Mesenchymal stem cell (in vitro differentiated cells and primary cell): ENCODE data around the gene DIO3.

ENCODE experiments used
- DNase-seq: peaks from one replicate; pipeline ENCODE4 v3.0.0-alpha.2; 2013
- H2AFZ ChIP-seq: one replicate; pipeline ENCODE4 v1.6.1; 2013; ENCODE audit warnings: low read depth, mild to moderate bottlenecking, control low read depth, inconsistent platforms, low read length, moderate library complexity
- H2AK5ac ChIP-seq: 2 replicates; pipeline ENCODE4 v1.6.1; 2013; ENCODE audit warnings: low read length, moderate library complexity, mild to moderate bottlenecking, inconsistent platforms; ENCODE audit not compliant: severe bottlenecking
- H2BK120ac ChIP-seq: one replicate; pipeline ENCODE4 v1.6.1; 2013; ENCODE audit warnings: low read depth, mild to moderate bottlenecking, inconsistent platforms, low read length, moderate library complexity
- H2BK12ac ChIP-seq, 2 experiments: one replicate each; pipeline ENCODE4 v1.6.1; 2013; ENCODE audit warnings: inconsistent platforms in 2 of 2, low read length in 2 of 2, mild to moderate bottlenecking in 2 of 2, moderate library complexity in 2 of 2, control low read depth in 1 of 2
- H2BK15ac ChIP-seq: one replicate; pipeline ENCODE4 v1.6.1; 2013; ENCODE audit warnings: mild to moderate bottlenecking, low read depth, inconsistent platforms; ENCODE audit not compliant: poor library complexity, severe bottlenecking
- H2BK5ac ChIP-seq: 2 replicates; pipeline ENCODE4 v1.6.1; 2013; ENCODE audit warnings: low read depth, mild to moderate bottlenecking, low read length, control low read depth, inconsistent platforms; ENCODE audit not compliant: poor library complexity, severe bottlenecking
- H3K14ac ChIP-seq, 2 experiments: one replicate each; pipeline ENCODE4 v1.6.1; 2013; ENCODE audit warnings: inconsistent platforms in 2 of 2, low read length in 2 of 2, control low read depth in 1 of 2, mild to moderate bottlenecking in 1 of 2, moderate library complexity in 1 of 2
- H3K18ac ChIP-seq, 2 experiments: one replicate each; pipeline ENCODE4 v1.6.1; 2013; ENCODE audit warnings: inconsistent platforms in 2 of 2, low read length in 2 of 2, control low read depth in 1 of 2, low read depth in 1 of 2, mild to moderate bottlenecking in 1 of 2
- H3K23ac ChIP-seq, 2 experiments: one replicate each; pipeline ENCODE4 v1.6.1; 2013; ENCODE audit warnings: inconsistent platforms in 2 of 2, low read length in 2 of 2, mild to moderate bottlenecking in 2 of 2, moderate library complexity in 2 of 2, control low read depth in 1 of 2
- H3K27ac ChIP-seq: 2 replicates; pipeline ENCODE4 v1.5.1; 2013; ENCODE audit warnings: mild to moderate bottlenecking, moderate library complexity, low read length, control low read depth, inconsistent platforms; ENCODE audit not compliant: poor library complexity, severe bottlenecking
- H3K27me3 ChIP-seq, 2 experiments: 2 replicates each; pipeline versions ENCODE4 v1.6.1 to v1.7.0; 2013; ENCODE audit warnings: low read length in 2 of 2, mild to moderate bottlenecking in 2 of 2, moderate library complexity in 2 of 2, control low read depth in 1 of 2, inconsistent platforms in 1 of 2; ENCODE audit not compliant: control insufficient read depth in 1 of 2, insufficient read depth in 1 of 2
- H3K36me3 ChIP-seq, 2 experiments: 2 replicates each; pipeline versions ENCODE4 v1.6.1 to v1.7.0; 2013; ENCODE audit warnings: low read length in 2 of 2, control low read depth in 1 of 2, inconsistent platforms in 1 of 2, low read depth in 1 of 2, mild to moderate bottlenecking in 1 of 2; ENCODE audit not compliant: insufficient read depth in 2 of 2, control insufficient read depth in 1 of 2
- H3K4ac ChIP-seq, 2 experiments: one replicate each; pipeline ENCODE4 v1.6.1; 2013; ENCODE audit warnings: inconsistent platforms in 2 of 2, low read length in 2 of 2, mild to moderate bottlenecking in 2 of 2, moderate library complexity in 2 of 2, control low read depth in 1 of 2, low read depth in 1 of 2
- H3K4me1 ChIP-seq: 2 replicates; pipeline ENCODE4 v1.6.1; 2013; ENCODE audit warnings: low read depth, low read length, control low read depth; ENCODE audit not compliant: control insufficient read depth, insufficient read depth
- H3K4me2 ChIP-seq: 2 replicates; pipeline ENCODE4 v1.6.1; 2013; ENCODE audit warnings: low read length, mild to moderate bottlenecking, inconsistent platforms; ENCODE audit not compliant: poor library complexity, severe bottlenecking
- H3K4me3 ChIP-seq, 2 experiments: 2 replicates each; pipeline versions ENCODE4 v1.5.1 to v1.7.0; 2013; ENCODE audit warnings: low read length in 2 of 2, mild to moderate bottlenecking in 2 of 2, control low read depth in 1 of 2, low read depth in 1 of 2; ENCODE audit not compliant: insufficient read depth in 1 of 2
- H3K79me1 ChIP-seq: replicated peaks from 2 replicates; pipeline ENCODE4 v1.6.1; 2013; ENCODE audit warnings: mild to moderate bottlenecking, control low read depth, low read length, inconsistent platforms; ENCODE audit not compliant: poor library complexity, severe bottlenecking
- H3K9ac ChIP-seq: 2 replicates; pipeline ENCODE4 v1.7.0; 2013; ENCODE audit warnings: mild to moderate bottlenecking, low read length, moderate library complexity
- H3K9me3 ChIP-seq: 2 replicates; pipeline ENCODE4 v1.7.0; 2013; ENCODE audit warnings: mild to moderate bottlenecking, low read length; ENCODE audit not compliant: control insufficient read depth
- H4K8ac ChIP-seq: one replicate; pipeline ENCODE4 v1.6.1; 2013; ENCODE audit warnings: inconsistent platforms, mild to moderate bottlenecking, low read length, moderate library complexity
- H4K91ac ChIP-seq: one replicate; pipeline ENCODE4 v1.6.1; 2013; ENCODE audit warnings: mild to moderate bottlenecking, low read length, inconsistent platforms
- WGBS: methylation state at CpG from one replicate; pipeline ENCODE4 v1.1.7; 2013; ENCODE audit warnings: mixed read lengths; 5-methylcytosine and 5-hydroxymethylcytosine counted together

DIO3 gene

DNA sequence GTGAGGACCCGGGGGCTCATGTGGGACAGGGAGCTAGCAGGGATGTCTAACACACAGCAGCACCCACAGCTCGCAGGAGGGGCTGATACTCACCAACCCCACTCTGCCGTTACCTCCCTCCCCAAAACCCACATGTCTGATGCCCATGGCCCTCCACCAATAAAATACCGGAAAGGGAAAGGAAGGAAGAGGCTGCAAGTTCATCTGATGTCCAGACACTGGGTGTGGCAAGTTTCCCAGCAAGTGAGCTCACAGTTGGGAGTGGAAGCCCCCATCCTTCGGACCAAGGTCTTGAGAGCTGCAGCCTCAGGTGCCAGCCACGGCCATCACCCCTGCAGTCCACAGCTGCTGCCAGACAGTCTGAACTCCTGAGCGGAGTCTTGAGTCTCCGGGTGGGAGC is 39.3 kb upstream of the DIO3 start:
- H3K18ac ChIP-seq = no peak overlapping the region
- H2AK5ac ChIP-seq = no peak overlapping the region
- H3K79me1 ChIP-seq = no peaks in the 10 kb centered on the region
- H3K4me3 ChIP-seq = no peak overlapping the region
- 88% methylated on average over 8 of the region's 8 CpGs for WGBS
- H2BK5ac ChIP-seq = no peak overlapping the region
- no peak overlapping the region for H3K14ac ChIP-seq
- no peak overlapping the region for H3K4ac ChIP-seq
- no peaks in the 10 kb centered on the region for H3K9me3 ChIP-seq
- H3K4me1 ChIP-seq = peaks cover 1% of the 10 kb centered on the region
- peaks cover 0 to 36% of the 10 kb centered on the region in 2 experiments for H3K27me3 ChIP-seq
- no peak overlapping the region for H2AFZ ChIP-seq
- H3K27ac ChIP-seq = no peak overlapping the region
- no peak overlapping the region for H2BK12ac ChIP-seq
- DNase-seq = no peak
- H4K8ac ChIP-seq = no peak overlapping the region
- no peak overlapping the region for H4K91ac ChIP-seq
- H2BK120ac ChIP-seq = no peak overlapping the region
- H3K23ac ChIP-seq = no peak overlapping the region
- no peaks in the 10 kb centered on the region for H3K36me3 ChIP-seq
- H2BK15ac ChIP-seq = no peak overlapping the region
- no peak overlapping the region for H3K9ac ChIP-seq
- H3K4me2 ChIP-seq = no peak overlapping the region

DNA sequence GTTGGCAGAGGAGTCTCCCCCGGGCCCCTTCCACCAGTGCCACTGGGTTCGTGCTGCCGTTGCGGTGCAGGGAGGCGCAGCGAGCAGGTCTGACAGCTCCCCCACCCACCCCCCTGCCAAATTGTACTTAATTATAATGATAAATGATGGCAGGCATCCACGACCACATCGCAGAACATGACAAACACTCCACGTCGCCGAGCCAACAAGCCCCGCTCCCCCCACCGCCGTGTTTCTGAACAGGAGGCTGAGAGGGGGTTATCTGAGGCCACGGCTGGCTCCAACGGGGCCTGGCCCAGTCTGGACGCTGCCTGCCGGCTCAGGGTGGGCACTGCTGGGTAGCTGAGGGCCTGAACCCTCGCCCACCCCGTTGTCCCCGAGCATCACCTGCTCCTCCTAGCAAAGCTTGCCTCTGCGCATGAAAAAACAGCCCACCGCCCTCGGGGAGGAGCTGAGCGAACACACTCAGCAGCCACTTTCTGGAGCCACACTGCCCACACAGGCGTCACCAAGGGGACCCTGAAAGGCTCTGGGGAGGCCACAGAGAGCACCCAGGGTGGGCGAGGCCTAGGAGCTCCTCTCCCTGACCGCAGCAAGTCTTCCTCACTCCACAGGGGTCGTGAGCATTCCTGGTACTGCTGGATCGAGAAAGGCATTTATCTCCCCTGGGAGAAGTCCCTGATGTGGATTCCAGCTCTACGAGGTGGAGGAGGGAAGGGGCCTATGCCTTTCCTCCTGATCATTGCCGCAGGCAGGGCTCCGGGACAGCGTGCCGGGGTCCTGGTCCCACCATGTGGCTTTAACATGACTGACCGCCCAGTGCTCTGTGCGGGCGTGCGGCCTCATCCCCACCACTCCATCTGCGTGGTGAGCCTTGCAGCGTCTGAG is 35.4 kb upstream of the DIO3 start:
- no peak overlapping the region for H4K91ac ChIP-seq
- H3K23ac ChIP-seq = no peak overlapping the region

DNA sequence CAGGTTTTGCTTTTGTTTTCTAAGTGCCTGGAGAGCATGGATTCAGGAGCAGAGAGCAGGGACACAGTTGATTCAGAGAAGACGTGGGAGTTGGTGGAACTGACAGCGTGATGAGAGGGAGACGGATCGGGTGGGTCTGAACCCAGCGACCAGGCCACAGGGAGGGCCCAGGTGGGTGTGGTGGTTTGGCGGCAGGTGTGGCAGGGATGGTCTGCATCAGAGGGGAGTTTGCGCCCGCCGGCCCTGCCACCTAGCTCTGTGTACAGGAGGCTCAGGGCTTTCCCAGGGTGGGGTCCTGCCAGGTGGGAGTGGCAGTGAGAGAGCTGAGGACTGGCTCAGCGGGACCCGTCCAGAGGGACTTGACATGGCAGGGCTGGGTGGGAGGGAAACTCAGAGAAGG is 33.3 kb upstream of the DIO3 start:
- 87% methylated on average over 11 of the region's 11 CpGs for WGBS
- H4K91ac ChIP-seq = no peak overlapping the region
- H2BK12ac ChIP-seq = no peak overlapping the region
- H3K27me3 ChIP-seq = peaks cover 0 to 43% of the 10 kb centered on the region in 2 experiments
- no peak overlapping the region for H3K18ac ChIP-seq
- no peak overlapping the region for H3K9ac ChIP-seq
- H3K27ac ChIP-seq = no peak overlapping the region
- H3K79me1 ChIP-seq = no peaks in the 10 kb centered on the region
- no peak overlapping the region for H3K4me3 ChIP-seq
- no peaks in the 10 kb centered on the region for H3K4me1 ChIP-seq
- no peak overlapping the region for H2AK5ac ChIP-seq
- H3K4ac ChIP-seq = no peak overlapping the region
- H4K8ac ChIP-seq = no peak overlapping the region
- H2AFZ ChIP-seq = no peak overlapping the region
- no peak overlapping the region for H2BK120ac ChIP-seq
- DNase-seq = no peak
- no peaks in the 10 kb centered on the region for H3K36me3 ChIP-seq
- H2BK5ac ChIP-seq = no peak overlapping the region
- H2BK15ac ChIP-seq = no peak overlapping the region
- peaks cover 5% of the 10 kb centered on the region for H3K9me3 ChIP-seq
- H3K4me2 ChIP-seq = no peak overlapping the region
- H3K14ac ChIP-seq = no peak overlapping the region
- no peak overlapping the region for H3K23ac ChIP-seq

More for the DNA sequence above, 35.4 kb upstream of the DIO3 start:
- DNase-seq = no peak
- Histone ChIP-seq H2AK5ac (no peak overlapping the region), H2BK5ac (no peak overlapping the region), H3K18ac (no peak overlapping the region), H3K27me3 (peaks cover 0 to 40% of the 10 kb centered on the region in 2 experiments), H2AFZ (no peak overlapping the region), H3K9ac (no peak overlapping the region), H3K9me3 (peaks cover 5% of the 10 kb centered on the region), H4K8ac (no peak overlapping the region), H3K4ac (no peak overlapping the region), H3K4me3 (no peak overlapping the region), H2BK120ac (no peak overlapping the region), H3K79me1 (no peaks in the 10 kb centered on the region), H2BK15ac (no peak overlapping the region), H3K4me2 (no peak overlapping the region), H3K14ac (no peak overlapping the region), H3K4me1 (no peaks in the 10 kb centered on the region), H3K27ac (no peak overlapping the region), H2BK12ac (no peak overlapping the region), H3K36me3 (no peaks in the 10 kb centered on the region)
- 77% methylated on average over 35 of the region's 41 CpGs for WGBS

DNA sequence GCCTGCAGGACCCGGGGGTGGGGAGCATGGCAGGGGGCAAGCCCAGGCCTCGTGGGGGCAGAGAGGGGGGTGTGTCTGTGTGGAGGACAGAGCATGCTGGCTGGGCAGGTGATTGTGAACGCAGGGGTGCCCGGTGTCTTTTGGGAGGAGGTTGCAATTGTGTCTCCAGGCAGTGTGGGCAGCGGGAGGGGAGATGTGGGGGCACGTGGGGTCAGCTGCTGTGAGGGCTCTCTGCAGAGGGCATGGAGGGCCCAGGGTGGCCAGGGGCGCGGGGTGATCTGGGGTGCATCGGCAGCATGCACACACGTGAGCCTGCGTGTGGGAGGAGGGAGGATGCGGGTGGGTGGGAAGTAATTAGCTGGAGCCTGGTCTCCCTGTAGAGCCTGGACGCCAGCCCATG is 32.2 kb upstream of the DIO3 start:
- 63% methylated on average over 6 of the region's 13 CpGs for WGBS
- peaks cover 5% of the 10 kb centered on the region for H3K9me3 ChIP-seq

More for the DNA sequence above, 32.2 kb upstream of the DIO3 start:
- no peaks in the 10 kb centered on the region for H3K79me1 ChIP-seq
- no peak for DNase-seq
- H3K4ac ChIP-seq = no peak overlapping the region
- H2BK120ac ChIP-seq = no peak overlapping the region
- H3K27me3 ChIP-seq = peaks cover 0 to 43% of the 10 kb centered on the region in 2 experiments
- H3K4me2 ChIP-seq = no peak overlapping the region
- no peak overlapping the region for H3K27ac ChIP-seq
- H2BK12ac ChIP-seq = no peak overlapping the region
- H3K36me3 ChIP-seq = no peaks in the 10 kb centered on the region
- H3K18ac ChIP-seq = no peak overlapping the region
- no peak overlapping the region for H4K91ac ChIP-seq
- H2AFZ ChIP-seq = no peak overlapping the region
- no peak overlapping the region for H3K4me3 ChIP-seq
- no peak overlapping the region for H3K23ac ChIP-seq
- no peak overlapping the region for H2BK5ac ChIP-seq
- no peak overlapping the region for H3K14ac ChIP-seq
- no peak overlapping the region for H3K9ac ChIP-seq
- no peak overlapping the region for H2AK5ac ChIP-seq
- H4K8ac ChIP-seq = no peak overlapping the region
- no peak overlapping the region for H2BK15ac ChIP-seq
- no peaks in the 10 kb centered on the region for H3K4me1 ChIP-seq
